ENCODE results near the gene GADD45B. TPM values are rescaled to one million over a fixed set of nuclear protein-coding genes. Genes with fewer than 3 reads are reported as not detected.

The GADD45B gene
- total and polyA plus RNA-seq, 2 of the 4 experiments (the other 2 are of a cell fraction) = 30.1 to 106 TPM

GRCh38 chr19:2428756-2429711, 46.9 kb upstream of the GADD45B start:
- Histone ChIP-seq H4K91ac (ENCODE audit: insufficient read depth, low read depth, low read length) (no peak overlapping the region; the same call in 1 of the 2 replicates), H2AK9ac (replicated peaks; ENCODE audit: low read depth, low read length, poor library complexity) (peak overlapping the region; percentile 85), H4K8ac (ENCODE audit: low read depth in 2 of 2, low read length in 2 of 2) (peak overlapping the region; percentile 75 to 77; a peak in 3 of 4 replicates), H2BK5ac (ENCODE audit: low read depth, low read length, poor library complexity, severe bottlenecking) (no peak overlapping the region), H3K9me3 (ENCODE audit: control insufficient read depth, insufficient read depth, low read length) (no peaks in the 10 kb centered on the region), H2AK5ac (ENCODE audit: low read depth, low read length) (peak overlapping the region; percentile 4; the same call in 1 of the 2 replicates), H3K27ac (ENCODE audit: insufficient read depth, low read length) (no peak overlapping the region; the same call in 1 of the 2 replicates), H3K23ac (ENCODE audit: low read depth, low read length) (no peak overlapping the region), H3K4me1 (ENCODE audit: control insufficient read depth, insufficient read depth, low read length) (peaks cover 12% of the 10 kb centered on the region), H4K5ac (ENCODE audit: low read depth, low read length) (no peak overlapping the region; the same call in 1 of the 2 replicates), H3K36me3 (ENCODE audit: control insufficient read depth, insufficient read depth, low read length) (peaks cover 22% of the 10 kb centered on the region; the same call in 1 of the 2 replicates), H3K9ac (ENCODE audit: low read depth, low read length) (no peak overlapping the region), H3K14ac (replicated peaks; ENCODE audit: low read depth, low read length) (no peak overlapping the region), H3K4me2 (ENCODE audit: low read depth, low read length) (no peak overlapping the region), H2BK15ac (ENCODE audit: low read depth, low read length) (no peak overlapping the region), H3K18ac (ENCODE audit: low read depth, low read length) (no peak overlapping the region), H2BK120ac (ENCODE audit: low read depth, low read length) (no peak overlapping the region), H4K20me1 (ENCODE audit: insufficient read depth, low read length) (peaks cover 29% of the 10 kb centered on the region), H3K4ac (ENCODE audit: low read depth, low read length) (0 out of 2 replicates have a peak overlapping the region, but pooled peaks have one; percentile 39), H2AFZ (replicated peaks; ENCODE audit: low read length, poor library complexity) (peak overlapping the region; percentile 21), H3K79me1 (ENCODE audit: low read depth in 1 of 2, low read length in 2 of 2) (peaks cover 15 to 42% of the 10 kb centered on the region in 2 experiments; a peak in 3 of 4 replicates), H3K27me3 (ENCODE audit: control insufficient read depth, insufficient read depth, low read length) (no peaks in the 10 kb centered on the region), H3K9me1 (ENCODE audit: insufficient read depth, low read length) (no peaks in the 10 kb centered on the region; the same call in 1 of the 2 replicates), H3K56ac (ENCODE audit: extremely low read depth, insufficient read depth, low read length) (no peak overlapping the region), H3K4me3 (ENCODE audit: insufficient read depth, low read depth, low read length) (no peak overlapping the region), H2BK20ac (ENCODE audit: low read depth, low read length) (no peak overlapping the region)
- in situ Hi-C loops (cut with MboI; ENCODE audit: low sequenced_read_pairs) = no loop called here
- ChIA-PET POLR2A (ENCODE audit: unreplicated experiment) (no interaction called here), CTCF (no interaction called here)
- ATAC-seq (ENCODE audit: low read depth) = no peak
- no peak for DNase-seq
- WGBS, 2 experiments (ENCODE audit: extremely low coverage in 2 of 2, insufficient read length in 1 of 2) = 85% methylated on average over 7 of the region's 37 CpGs; no CpG with 5 or more reads in 1 of the 2 experiments
- intact Hi-C loops (cut with micrococcal nuclease) = no loop called here
- dilution Hi-C loops (cut with HindIII; ENCODE audit: low sequenced_read_pairs, unreplicated experiment) = no loop called here
- no TSS peak for BruUV-seq (replicated peaks)
- no peak for TF ChIP-seq SMC3 (IDR thresholded peaks at IDR 0.05; ENCODE audit: low read depth, low read length)
- TF ChIP-seq, protein P1, sequence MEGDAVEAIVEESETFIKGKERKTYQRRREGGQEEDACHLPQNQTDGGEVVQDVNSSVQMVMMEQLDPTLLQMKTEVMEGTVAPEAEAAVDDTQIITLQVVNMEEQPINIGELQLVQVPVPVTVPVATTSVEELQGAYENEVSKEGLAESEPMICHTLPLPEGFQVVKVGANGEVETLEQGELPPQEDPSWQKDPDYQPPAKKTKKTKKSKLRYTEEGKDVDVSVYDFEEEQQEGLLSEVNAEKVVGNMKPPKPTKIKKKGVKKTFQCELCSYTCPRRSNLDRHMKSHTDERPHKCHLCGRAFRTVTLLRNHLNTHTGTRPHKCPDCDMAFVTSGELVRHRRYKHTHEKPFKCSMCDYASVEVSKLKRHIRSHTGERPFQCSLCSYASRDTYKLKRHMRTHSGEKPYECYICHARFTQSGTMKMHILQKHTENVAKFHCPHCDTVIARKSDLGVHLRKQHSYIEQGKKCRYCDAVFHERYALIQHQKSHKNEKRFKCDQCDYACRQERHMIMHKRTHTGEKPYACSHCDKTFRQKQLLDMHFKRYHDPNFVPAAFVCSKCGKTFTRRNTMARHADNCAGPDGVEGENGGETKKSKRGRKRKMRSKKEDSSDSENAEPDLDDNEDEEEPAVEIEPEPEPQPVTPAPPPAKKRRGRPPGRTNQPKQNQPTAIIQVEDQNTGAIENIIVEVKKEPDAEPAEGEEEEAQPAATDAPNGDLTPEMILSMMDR (conservative IDR thresholded peaks at IDR 0.05; ENCODE audit: low read depth, low read length) = no peak
- no peak for TF ChIP-seq MAFK (IDR thresholded peaks at IDR 0.05; ENCODE audit: low read depth, low read length)
- no peak for TF ChIP-seq MAZ (IDR thresholded peaks at IDR 0.05; ENCODE audit: borderline replicate concordance, low read depth, low read length)
- no peak for TF ChIP-seq FOS (IDR thresholded peaks at IDR 0.05; ENCODE audit: low read depth, low read length)
- TF ChIP-seq NFE2L2 (IDR thresholded peaks at IDR 0.05; ENCODE audit: low read depth, low read length) = no peak
- no peak for TF ChIP-seq BHLHE40 (IDR thresholded peaks at IDR 0.05; ENCODE audit: low read depth, low read length)
- TF ChIP-seq, protein P2, sequence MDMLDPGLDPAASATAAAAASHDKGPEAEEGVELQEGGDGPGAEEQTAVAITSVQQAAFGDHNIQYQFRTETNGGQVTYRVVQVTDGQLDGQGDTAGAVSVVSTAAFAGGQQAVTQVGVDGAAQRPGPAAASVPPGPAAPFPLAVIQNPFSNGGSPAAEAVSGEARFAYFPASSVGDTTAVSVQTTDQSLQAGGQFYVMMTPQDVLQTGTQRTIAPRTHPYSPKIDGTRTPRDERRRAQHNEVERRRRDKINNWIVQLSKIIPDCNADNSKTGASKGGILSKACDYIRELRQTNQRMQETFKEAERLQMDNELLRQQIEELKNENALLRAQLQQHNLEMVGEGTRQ (IDR thresholded peaks at IDR 0.05; ENCODE audit: low read depth, low read length) = no peak
- TF ChIP-seq RCOR1 (IDR thresholded peaks at IDR 0.05; ENCODE audit: insufficient replicate concordance, low read length) = no peak
- no peak for TF ChIP-seq POLR2A (IDR thresholded peaks at IDR 0.05; ENCODE audit: low read depth, low read length)
- TF ChIP-seq MXI1 (IDR thresholded peaks at IDR 0.05; ENCODE audit: borderline replicate concordance, low read depth, low read length) = no peak
- TF ChIP-seq CEBPB (IDR thresholded peaks at IDR 0.05; ENCODE audit: low read depth, low read length) = no peak
- TF ChIP-seq ELK1 (IDR thresholded peaks at IDR 0.05; ENCODE audit: borderline replicate concordance, low read depth, low read length) = no peak

All from IMR-90 (cell line).